B cell (primary cell): ENCODE data around the gene MAPT. TPM values are rescaled to one million over a fixed set of nuclear protein-coding genes. Genes with fewer than 3 reads are reported as not detected.

Source experiments
- ATAC-seq: fragments of 200-7000 bp; cut with Tn5 transposase; one replicate; pipeline ENCODE4 v1.10.0; 2021; ENCODE audit warnings: low read depth, mild to moderate bottlenecking, moderate number of reproducible peaks, moderate library complexity
- CTCF ChIA-PET: fragments of 350-600 bp; sonication (Branson Sonifier 250); formaldehyde crosslinking; loops from one replicate; lab custom pipeline; 2021; ENCODE audit warnings: antibody characterized with exemption, inconsistent platforms; lab: Charles Lee
- POLR2A ChIA-PET: fragments of 350-600 bp; sonication (Branson Sonifier 250); formaldehyde crosslinking; loops from one replicate; lab custom pipeline; 2021; ENCODE audit warnings: antibody characterized with exemption; lab: Charles Lee
- DNase-seq: peaks from one replicate; pipeline ENCODE4 v3.0.0; 2013
- H2AFZ ChIP-seq: 2 replicates; pipeline ENCODE4 v1.6.1; 2012; ENCODE audit warnings: mild to moderate bottlenecking, low read depth, low read length; ENCODE audit not compliant: insufficient read depth, poor library complexity, severe bottlenecking
- H3K27ac ChIP-seq, 2 donors: 1 replicate in 1 of 2; 2 replicates in 1 of 2; pipeline ENCODE4 v1.5.1; 2012 to 2013; ENCODE audit warnings: low read length in 2 of 2, mild to moderate bottlenecking in 2 of 2, moderate library complexity in 1 of 2
- H3K27me3 ChIP-seq, 4 experiments: fragments of 200-600 bp in 1 of 4; sonication (generic) in 1 of 4; replicated peaks in 1 of 4; 1 replicate in 2 of 4; 2 replicates in 2 of 4; pipeline versions ENCODE4 v1.6.1 to v1.7.0; 2013 to 2016; ENCODE audit warnings: low read length in 3 of 4, mild to moderate bottlenecking in 2 of 4, mixed read lengths in 1 of 4, moderate library complexity in 1 of 4; ENCODE audit not compliant: insufficient read depth in 4 of 4, control insufficient read depth in 3 of 4; ENCODE audit errors: control extremely low read depth in 1 of 4
- H3K36me3 ChIP-seq, 2 experiments: replicated peaks in 1 of 2; 1 replicate in 1 of 2; 2 replicates in 1 of 2; pipeline versions ENCODE4 v1.6.1 to v1.7.1; 2013; ENCODE audit warnings: low read length in 1 of 2; ENCODE audit not compliant: insufficient read depth in 2 of 2, control insufficient read depth in 1 of 2; ENCODE audit errors: control extremely low read depth in 1 of 2, extremely low read depth in 1 of 2
- H3K4me1 ChIP-seq, 2 donors: fragments of 200-600 bp in 1 of 2; sonication (generic) in 1 of 2; 1 replicate in 1 of 2; 2 replicates in 1 of 2; pipeline versions ENCODE4 v1.5.1 to v1.6.1; 2013 to 2017; ENCODE audit warnings: low read length in 2 of 2; ENCODE audit not compliant: control insufficient read depth in 2 of 2, insufficient read depth in 2 of 2
- H3K4me2 ChIP-seq: replicated peaks from 2 replicates; pipeline ENCODE3; 2012; ENCODE audit warnings: mild to moderate bottlenecking, low read depth, low read length; ENCODE audit not compliant: poor library complexity, severe bottlenecking
- H3K4me3 ChIP-seq, 5 experiments: fragments of 200-600 bp in 1 of 5; sonication (generic) in 1 of 5; 1 replicate in 3 of 5; 2 replicates in 2 of 5; pipeline versions ENCODE4 v1.5.1 to v1.7.0; 2011 to 2016; ENCODE audit warnings: low read length in 4 of 5, mild to moderate bottlenecking in 4 of 5, low read depth in 2 of 5, control low read depth in 1 of 5, moderate library complexity in 1 of 5; ENCODE audit not compliant: insufficient read depth in 1 of 5; ENCODE audit errors: control extremely low read depth in 1 of 5, extremely low read depth in 1 of 5
- H3K79me2 ChIP-seq: fragments of 200-600 bp; sonication (generic); one replicate; pipeline ENCODE4 v1.6.0; 2016; ENCODE audit warnings: low read length; ENCODE audit not compliant: control insufficient read depth, insufficient read depth
- H3K9ac ChIP-seq: fragments of 200-600 bp; sonication (generic); 2 replicates; pipeline ENCODE4 v1.6.1; 2017; ENCODE audit warnings: mild to moderate bottlenecking, low read length, moderate library complexity
- H3K9me3 ChIP-seq, 3 donors: one replicate each; pipeline versions ENCODE4 v1.6.1 to v1.7.1; 2013; ENCODE audit warnings: low read length in 2 of 3; ENCODE audit not compliant: control insufficient read depth in 2 of 3, insufficient read depth in 1 of 3; ENCODE audit errors: control extremely low read depth in 1 of 3
- H4K20me1 ChIP-seq: 2 replicates; pipeline ENCODE4 v1.6.0; 2012; ENCODE audit warnings: mild to moderate bottlenecking, low read length; ENCODE audit not compliant: insufficient read depth, control insufficient read depth, poor library complexity, severe bottlenecking
- H3K27ac Mint-ChIP-seq: one replicate; pipeline ENCODE4 v1.8.0; 2021; ENCODE audit warnings: mixed read lengths
- H3K27me3 Mint-ChIP-seq: one replicate; pipeline ENCODE4 v1.8.0; 2021; ENCODE audit warnings: mixed read lengths
- H3K4me1 Mint-ChIP-seq: one replicate; pipeline ENCODE4 v1.8.0; 2021; ENCODE audit warnings: mixed read lengths
- H3K4me3 Mint-ChIP-seq: one replicate; pipeline ENCODE4 v1.8.0; 2021; ENCODE audit warnings: mixed read lengths
- H3K9me3 Mint-ChIP-seq: one replicate; pipeline ENCODE4 v1.8.0; 2022; ENCODE audit warnings: mixed read lengths; ENCODE audit not compliant: insufficient read depth
- CTCF ChIP-seq: fragments of 200-600 bp; IDR thresholded peaks from one replicate; pipeline ENCODE4 v1.8.0; 2022; ENCODE audit warnings: antibody characterized with exemption, mild to moderate bottlenecking
- EZH2 ChIP-seq: IDR thresholded peaks from 2 replicates; pipeline ENCODE4 v1.6.1; 2012; ENCODE audit warnings: borderline replicate concordance, low read depth, mild to moderate bottlenecking, moderate library complexity, low read length; ENCODE audit not compliant: insufficient read depth, poor library complexity, severe bottlenecking
- WGBS: methylation state at CpG from one replicate; pipeline ENCODE4 v1.1.5; 2013; ENCODE audit warnings: missing lambda C conversion rate; ENCODE audit not compliant: insufficient coverage; 5-methylcytosine and 5-hydroxymethylcytosine counted together
- intact Hi-C: fragments of 100-400 bp; cut with micrococcal nuclease; formaldehyde crosslinking; loops from one replicate; pipeline ENCODE4 v1.10.0; 2022
- polyA plus RNA-seq: library from polyadenylated mRNA; depleted of rRNA; stranded (reverse); fragments of >200 nt; gene quantifications from 2 replicates; pipeline ENCODE4 v1.2.3, GENCODE V29; 2012
- total RNA-seq, 2 donors: library from RNA; stranded (reverse); fragments of 120-200 nt in 1 of 2; gene quantifications; 1 replicate in 1 of 2; 2 replicates in 1 of 2; pipeline versions ENCODE4 v1.2.3 to v1.2.4, GENCODE V29; 2013 to 2022

MAPT gene
- total and polyA plus RNA-seq, 2 donors (not counting 1 experiment from before 2014, with no cell fraction given): 0.13 to 0.20 TPM

GRCh38 chr17:46025510-46026165 is 131.3 kb downstream of the MAPT start:
- peaks cover 0 to 3% (median 2%) of the 10 kb centered on the region in 3 donors for H3K9me3 ChIP-seq
- 97% methylated on average over 4 of the region's 8 CpGs for WGBS
- Mint-ChIP-seq H3K27me3 (no peaks in the 10 kb centered on the region), H3K27ac (peak overlapping the region; percentile 91), H3K9me3 (no peaks in the 10 kb centered on the region), H3K4me3 (peak overlapping the region; percentile 38), H3K4me1 (peaks cover 63% of the 10 kb centered on the region)
- H3K27ac ChIP-seq: peak overlapping the region; percentile 65 to 69
- TF ChIP-seq CTCF (no peak), EZH2 (no peak)
- H3K27me3 ChIP-seq: no peaks in the 10 kb centered on the region
- CTCF ChIA-PET: interaction anchor here (0.7 to 6.2 kb wide), 4 partner anchors 19 to 973 kb away, joined by 4 to 43 read pairs (median 8); no protein-coding TSS in a partner anchor
- peaks cover 6 to 9% of the 10 kb centered on the region in 2 experiments for H3K36me3 ChIP-seq
- H3K4me2 ChIP-seq: peak overlapping the region; percentile 49
- no peak overlapping the region for H2AFZ ChIP-seq
- DNase-seq (no peak), ATAC-seq (no peak)
- intact Hi-C loops: no loop called here
- no peak overlapping the region for H3K9ac ChIP-seq
- POLR2A ChIA-PET: interaction anchor here (0.6 to 0.7 kb wide), 2 partner anchors 31 to 118 kb away, joined by 3 to 6 read pairs; no protein-coding TSS in a partner anchor
- peaks cover 54 to 73% of the 10 kb centered on the region in 2 donors for H3K4me1 ChIP-seq
- H3K79me2 ChIP-seq: no peaks in the 10 kb centered on the region
- H3K4me3 ChIP-seq: no peak overlapping the region
- no peaks in the 10 kb centered on the region for H4K20me1 ChIP-seq
